GM18498 (cell line): ENCODE results near the gene NBEA.
A peak's percentile ranks its signal among the peaks of the same experiment; 100 is the strongest.
"Not testable (repeated sequence)": the region's sequence is repeated elsewhere in the genome, so short reads cannot be mapped to it uniquely, and the experiment has no call there.

Source experiments
- ATAC-seq: cut with Tn5 transposase; IDR thresholded peaks from one replicate; pipeline ENCODE4 v1.9.1; 2021; ENCODE audit warnings: mild to moderate bottlenecking, moderate library complexity; ENCODE audit not compliant: unreplicated experiment

The NBEA gene

DNA sequence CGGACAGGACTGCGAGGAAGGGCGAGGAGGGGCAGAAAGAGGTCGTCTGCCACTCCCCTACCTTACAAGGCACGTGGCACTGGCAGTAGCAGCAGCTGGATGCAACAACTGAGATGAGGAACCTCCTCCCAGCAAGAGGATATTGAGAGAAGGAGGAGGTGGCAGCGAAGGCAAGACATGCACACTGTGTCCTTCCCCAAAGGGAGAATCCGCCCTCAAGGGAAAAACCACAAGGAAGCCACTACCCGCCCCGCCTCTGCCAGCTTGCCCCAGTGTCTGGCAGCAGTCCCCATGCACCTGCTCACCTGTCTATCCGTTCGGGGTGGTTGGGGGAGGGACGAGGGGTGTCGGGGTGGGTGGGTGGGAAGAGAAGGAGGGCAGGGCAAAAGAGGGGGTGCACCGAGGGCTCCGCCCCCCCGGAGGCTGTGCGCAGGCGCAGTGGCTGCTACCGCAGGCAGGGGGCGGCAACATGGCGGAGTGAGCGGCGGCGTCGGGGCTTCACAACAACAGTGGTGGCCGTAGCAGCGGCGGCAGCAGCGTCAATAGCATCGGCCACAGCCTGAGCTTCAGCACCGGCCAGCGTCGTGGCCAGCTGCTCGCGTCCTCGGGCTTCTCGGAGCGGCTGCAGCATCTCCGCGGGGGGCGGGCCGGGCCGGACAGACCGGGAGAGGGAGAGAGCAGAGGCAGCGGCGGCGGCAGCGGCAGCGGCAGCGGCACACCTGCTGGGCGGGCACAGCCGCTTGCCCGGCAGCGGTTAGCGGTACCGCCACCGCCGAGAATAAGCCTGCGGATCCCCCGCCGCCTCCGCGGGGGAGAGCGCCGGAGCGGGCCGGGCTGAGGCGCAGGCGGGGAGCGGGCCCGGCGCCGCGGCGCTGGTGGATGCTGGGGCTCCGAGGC lies at the start of gene NBEA:
TSS of gene NBEA (plus strand) at position 436 of the 897 bp plus-strand sequence. CDS start 551 bp downstream, outside the sequence.
- ATAC-seq = peak; percentile 80

GRCh38 chr13:34894756-34895155 lies 47.3 kb upstream of the NBEA start:
- no peak for ATAC-seq

DNA sequence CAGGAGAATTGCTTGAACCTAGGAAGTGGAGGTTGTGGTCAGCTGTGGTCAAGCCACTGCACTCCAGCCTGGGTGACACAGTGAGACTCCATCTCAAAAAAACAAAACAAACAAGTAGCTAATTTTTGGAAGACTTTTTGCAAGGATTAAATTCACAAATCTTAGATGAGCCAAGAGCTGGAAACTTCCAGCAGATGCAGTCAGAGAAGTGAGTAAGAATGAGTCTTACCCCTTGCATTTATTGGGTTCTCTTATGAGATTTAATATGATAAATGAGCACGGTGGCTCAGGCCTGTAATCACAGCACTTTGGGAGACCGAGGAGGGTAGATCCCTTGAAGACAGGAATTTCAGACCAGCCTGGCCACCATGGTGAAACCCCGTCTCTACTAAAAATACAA lies 44.9 kb upstream of the NBEA start:
- ATAC-seq = no peak

GRCh38 chr13:34899888-34900287 lies 42.2 kb upstream of the NBEA start:
- no peak for ATAC-seq

DNA sequence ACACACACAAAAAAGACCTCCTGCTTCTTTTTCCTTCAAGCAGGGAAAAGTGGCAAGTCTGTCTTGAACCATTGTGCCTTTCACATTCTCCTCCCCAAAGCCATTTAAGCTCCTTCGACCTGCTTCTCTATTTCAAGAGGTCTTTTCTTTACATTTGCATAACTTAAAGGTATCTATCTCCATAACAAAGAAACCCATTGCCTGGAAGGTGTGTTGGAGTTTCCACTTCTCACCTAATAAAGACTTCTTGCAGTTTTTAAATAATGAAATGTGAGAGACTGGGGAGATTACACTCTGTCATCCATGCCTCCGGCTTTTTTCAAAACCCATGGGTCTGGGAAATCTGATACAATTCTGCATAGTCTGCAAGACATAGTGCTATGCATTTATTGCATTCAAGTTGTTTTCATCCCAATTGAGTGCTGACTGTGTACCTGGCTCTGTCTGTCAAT lies 41.8 kb upstream of the NBEA start:
- ATAC-seq = no peak

- ATAC-seq = no peak
Measured at GRCh38 chr13:34901572-34901971, 40.5 kb upstream of the NBEA start.

DNA sequence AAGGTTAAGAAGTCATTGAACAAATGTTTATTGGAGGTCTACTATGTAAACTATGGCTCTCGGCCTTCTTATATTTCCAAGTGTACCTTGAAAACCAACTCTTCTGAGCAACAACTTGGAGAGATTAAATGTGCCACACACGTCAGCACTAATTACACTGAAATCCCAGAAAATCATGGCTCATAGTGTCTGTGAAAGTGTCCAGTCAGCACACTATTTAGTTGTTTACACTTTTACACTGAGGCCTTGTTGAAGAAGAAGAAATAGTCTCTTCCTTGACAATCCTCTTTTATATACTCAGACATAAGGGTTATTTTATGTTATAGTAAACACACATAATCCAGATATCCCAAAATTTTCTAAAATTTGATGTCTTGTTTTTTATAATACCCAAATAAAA lies 30.9 kb upstream of the NBEA start:
- ATAC-seq = no peak

GRCh38 chr13:34913040-34913439 lies 29.0 kb upstream of the NBEA start:
- ATAC-seq = no peak

- ATAC-seq = no peak
Measured at GRCh38 chr13:34914416-34914815, 27.7 kb upstream of the NBEA start.

GRCh38 chr13:34926508-34926907 lies 15.6 kb upstream of the NBEA start:
- no peak for ATAC-seq

- ATAC-seq = not testable (repeated sequence)
Measured at GRCh38 chr13:34928676-34929075, 13.4 kb upstream of the NBEA start.

DNA sequence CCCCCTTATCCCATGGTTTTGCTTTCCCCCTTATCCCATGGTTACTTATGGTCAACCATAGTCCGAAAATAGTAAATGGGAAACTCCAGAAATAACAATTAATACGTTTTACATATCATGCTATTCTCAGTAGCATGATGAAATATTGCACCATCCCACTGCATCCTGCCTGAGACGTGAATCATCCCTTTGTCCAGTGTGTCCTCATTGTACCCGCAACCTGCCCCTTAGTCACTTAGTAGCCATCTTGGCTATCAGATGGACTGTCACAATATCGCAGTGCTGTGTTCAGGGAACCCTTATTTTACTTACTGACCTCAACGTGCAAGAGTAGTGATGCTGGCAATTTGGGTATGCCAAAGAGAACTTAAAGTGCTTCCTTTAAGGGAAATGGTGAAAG lies 10.5 kb upstream of the NBEA start:
- no peak for ATAC-seq

- no peak for ATAC-seq
Measured at GRCh38 chr13:34933349-34933748, 8.7 kb upstream of the NBEA start.

DNA sequence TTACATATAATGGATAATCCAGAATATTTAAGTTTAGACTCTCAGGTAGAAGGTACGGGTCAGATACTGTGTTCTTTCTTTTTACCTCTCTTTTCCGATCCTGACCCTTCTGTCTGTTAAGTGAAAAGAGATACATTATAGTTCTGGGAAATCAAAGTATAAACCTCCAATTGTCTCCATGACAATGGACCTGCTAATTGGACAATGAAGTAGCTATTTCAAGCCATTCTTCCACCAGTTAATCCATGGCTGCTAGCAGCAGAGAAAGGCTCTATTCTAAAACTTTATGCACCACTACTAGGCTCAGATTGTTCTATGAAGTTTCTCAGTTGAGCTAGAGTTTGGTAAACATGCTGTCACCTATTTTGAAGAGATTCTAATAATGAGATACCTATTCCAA lies 8.3 kb upstream of the NBEA start:
- no peak for ATAC-seq

DNA sequence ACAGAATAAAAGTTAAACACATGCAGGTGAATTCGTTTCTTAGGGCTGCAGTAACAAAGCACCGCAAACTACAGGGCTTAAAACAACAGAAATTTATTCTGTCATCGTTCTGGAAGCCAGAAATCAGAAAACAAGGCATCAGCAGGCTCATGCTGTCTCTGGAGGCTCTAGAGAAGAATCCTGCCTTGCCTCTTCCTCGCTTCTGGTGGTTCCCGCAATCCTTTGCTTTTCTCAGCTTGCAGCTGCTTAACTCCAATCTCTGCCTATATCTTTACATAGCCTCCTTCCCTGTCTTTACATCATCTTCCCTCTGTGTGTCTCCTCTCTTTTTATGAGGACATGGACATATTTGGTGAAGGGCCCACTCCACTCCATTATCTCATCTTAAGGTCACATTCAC lies 6.2 kb upstream of the NBEA start:
- ATAC-seq = no peak

DNA sequence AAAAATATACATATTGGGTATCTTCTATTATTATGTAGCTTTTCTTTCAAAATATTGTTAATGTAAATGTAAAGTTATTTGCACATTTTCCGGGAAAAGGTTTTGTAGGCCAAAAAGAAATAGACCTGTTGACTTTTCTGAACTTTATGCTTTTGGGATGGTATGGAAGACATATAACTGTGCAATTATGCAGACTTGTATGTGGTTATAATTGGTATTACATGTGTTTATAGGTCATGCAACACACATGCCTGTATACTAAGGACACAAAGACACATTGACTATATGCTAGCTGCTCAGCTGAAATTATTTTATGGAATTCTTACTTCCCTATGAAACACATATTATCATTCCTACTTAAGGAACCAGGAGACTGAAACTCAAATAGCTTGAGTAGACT lies 2.3 kb upstream of the NBEA start:
- ATAC-seq = no peak

- no peak for ATAC-seq
Measured at GRCh38 chr13:34941436-34941834, 635 bp upstream of the NBEA start.

GRCh38 chr13:34942732-34943435 lies 814 bp downstream of the NBEA start:
- peak; percentile 15 for ATAC-seq

GRCh38 chr13:34943436-34944273 lies 1.6 kb downstream of the NBEA start:
- no peak for ATAC-seq

DNA sequence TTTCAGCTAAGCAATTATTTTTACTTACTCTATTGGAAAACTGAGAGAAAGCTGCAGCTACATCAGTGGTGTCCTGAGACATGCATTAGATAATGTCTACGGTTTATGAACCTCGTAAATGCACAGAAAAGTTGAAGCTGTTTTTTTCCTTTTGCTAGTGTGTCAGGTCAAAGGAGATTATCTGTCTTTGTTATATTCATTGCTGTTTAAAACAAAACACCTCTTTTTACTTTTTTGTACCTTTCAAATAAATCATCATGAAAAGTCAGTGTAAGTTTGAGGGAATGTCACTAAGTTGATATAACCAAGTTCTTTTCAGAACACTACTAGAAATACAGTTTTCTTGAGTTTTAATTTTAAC lies 2.2 kb downstream of the NBEA start:
- ATAC-seq = no peak

GRCh38 chr13:34944751-34945150 lies 2.7 kb downstream of the NBEA start:
- no peak for ATAC-seq
